Kidney (tissue), 14 donors: ENCODE measurements around the gene ECE1. TPM values are rescaled to one million over a fixed set of nuclear protein-coding genes. Genes with fewer than 3 reads are reported as not detected.
A peak's percentile ranks its signal among the peaks of the same experiment; 100 is the strongest.

ENCODE experiments used
- DNase-seq, 5 donors: peaks; one replicate each; pipeline ENCODE4 v3.0.0-alpha.2; 2013 to 2020
- FAIRE-seq: peaks from 2 replicates; lab custom pipeline; 2012; peaks lifted over from hg19 to GRCh38; lab: Jason Lieb, UNC
- H3K27ac ChIP-seq, 2 donors: one replicate each; pipeline ENCODE4 v1.7.0; 2013; ENCODE audit warnings: low read depth in 2 of 2, low read length in 2 of 2, inconsistent platforms in 1 of 2
- H3K27me3 ChIP-seq: one replicate; pipeline ENCODE4 v1.7.1; 2013; ENCODE audit warnings: low read length, inconsistent platforms; ENCODE audit not compliant: control insufficient read depth, insufficient read depth
- H3K36me3 ChIP-seq, 3 donors: one replicate each; pipeline versions ENCODE4 v1.7.0 to v1.7.1; 2013; ENCODE audit warnings: low read length in 3 of 3, control low read depth in 1 of 3, inconsistent platforms in 1 of 3; ENCODE audit not compliant: insufficient read depth in 3 of 3, control insufficient read depth in 2 of 3
- H3K4me1 ChIP-seq, 3 donors: one replicate each; pipeline versions ENCODE4 v1.7.0 to v1.7.1; 2013; ENCODE audit warnings: low read length in 3 of 3, inconsistent platforms in 1 of 3, low read depth in 1 of 3; ENCODE audit not compliant: control insufficient read depth in 2 of 3, insufficient read depth in 2 of 3
- H3K4me3 ChIP-seq, 3 donors: one replicate each; pipeline versions ENCODE4 v1.7.0 to v1.8.1; 2013; ENCODE audit warnings: low read length in 3 of 3, control low read depth in 1 of 3, inconsistent platforms in 1 of 3
- H3K9ac ChIP-seq, 3 donors: one replicate each; pipeline versions ENCODE4 v1.7.0 to v1.7.1; 2013; ENCODE audit warnings: low read length in 3 of 3, control low read depth in 1 of 3, inconsistent platforms in 1 of 3
- H3K9me3 ChIP-seq, 3 donors: one replicate each; pipeline versions ENCODE4 v1.7.0 to v1.7.1; 2013; ENCODE audit warnings: low read length in 3 of 3, control low read depth in 1 of 3, inconsistent platforms in 1 of 3; ENCODE audit not compliant: control insufficient read depth in 2 of 3, insufficient read depth in 1 of 3
- CTCF ChIP-seq: IDR thresholded peaks from 3 replicates; pipeline ENCODE4 v1.5.1; 2012; ENCODE audit warnings: mild to moderate bottlenecking, moderate library complexity, borderline replicate concordance; ENCODE audit not compliant: insufficient read depth; ENCODE audit errors: extremely low read depth
- intact Hi-C: fragments of 100-400 bp; cut with DNase I; formaldehyde crosslinking; loops from one replicate; pipeline ENCODE4 v1.11.1; 2022
- polyA plus RNA-seq: library from polyadenylated mRNA; stranded (reverse); fragments of 350-450 nt; fragmentation: Illumina TruSeq; extraction: RNeasy Lipid Tissue Mini Kit (QIAGEN cat#74804); gene quantifications from one replicate; pipeline ENCODE4 v1.2.3, GENCODE V29; 2014; ENCODE audit warnings: low read depth, low replicate concordance; ENCODE audit not compliant: insufficient read depth
- total RNA-seq: library from RNA; stranded (reverse); fragmentation: NEBNext Ultra II Directional; extraction: Animal tissue kit (Norgen Biotek cat#: 25700); gene quantifications from one replicate; pipeline ENCODE4 v1.2.1, GENCODE V29; 2021
- donor health status: control.
- donor health status: control.
- donor health status: control.
- donor health status: control.
- donor health status: control.
- donor health status: DM: yes; HTN: yes; CAD: no.
- donor health status: Normal renal cell carcinoma (clear cell type).

ECE1 gene
- total and polyA plus RNA-seq, 2 donors from 2014 or later: 30.8 to 128 TPM

- no peaks in the 10 kb centered on the region for H3K27me3 ChIP-seq
- no peak overlapping the region for H3K9ac ChIP-seq
- no peak for FAIRE-seq
- H3K4me1 ChIP-seq: peaks cover 0 to 18% (median 13%) of the 10 kb centered on the region in 3 donors
- no peak overlapping the region for H3K27ac ChIP-seq
- no peak overlapping the region for H3K4me3 ChIP-seq
- no peaks in the 10 kb centered on the region for H3K9me3 ChIP-seq
- TF ChIP-seq CTCF: no peak
- intact Hi-C loops: loop anchor here (10.0 kb wide), 1 partner anchor 89 kb away; no protein-coding TSS in a partner anchor
- no peak for DNase-seq
- H3K36me3 ChIP-seq: peaks cover 0 to 8% (median 6%) of the 10 kb centered on the region in 3 donors
These were observed 34.3 kb downstream of the ECE1 start for GRCh38 chr1:21255943-21256320.

GRCh38 chr1:21255284-21255942 lies 34.9 kb downstream of the ECE1 start:
- peak; percentile 89 for TF ChIP-seq CTCF
- Histone ChIP-seq H3K9me3 (no peaks in the 10 kb centered on the region), H3K27ac (no peak overlapping the region), H3K9ac (no peak overlapping the region), H3K4me1 (peaks cover 0 to 17% (median 13%) of the 10 kb centered on the region in 3 donors), H3K27me3 (no peaks in the 10 kb centered on the region), H3K36me3 (peaks cover 0 to 8% (median 6%) of the 10 kb centered on the region in 3 donors), H3K4me3 (no peak overlapping the region)
- FAIRE-seq (no peak), DNase-seq (peak; percentile 91 to 95 (median 92))
- intact Hi-C loops: loop anchor here (10.0 kb wide), 1 partner anchor 89 kb away; no protein-coding TSS in a partner anchor

GRCh38 chr1:21254335-21254951 lies 35.8 kb downstream of the ECE1 start:
- FAIRE-seq (no peak), DNase-seq (peak in 1 of 5 donors; percentile 39)
- Histone ChIP-seq H3K9ac (no peak overlapping the region), H3K9me3 (no peaks in the 10 kb centered on the region), H3K36me3 (peaks cover 0 to 6% (median 6%) of the 10 kb centered on the region in 3 donors), H3K27ac (no peak overlapping the region), H3K4me3 (no peak overlapping the region), H3K4me1 (peaks cover 0 to 17% (median 13%) of the 10 kb centered on the region in 3 donors), H3K27me3 (no peaks in the 10 kb centered on the region)
- no peak for TF ChIP-seq CTCF
- intact Hi-C loops: loop anchor here (10.0 kb wide), 1 partner anchor 90 kb away; no protein-coding TSS in a partner anchor
